Sigmoid colon (tissue), 3 donors: ENCODE results near the gene TMEM114.

ENCODE experiments used
- CTCF ChIP-seq, 4 experiments: fragments of 450-650 bp in 3 of 4; fragments of 200-600 bp in 1 of 4; IDR thresholded peaks; one replicate each; pipeline ENCODE4 v1.5.1; 2016 to 2019; ENCODE audit warnings: antibody characterized with exemption in 4 of 4, mild to moderate bottlenecking in 3 of 4, moderate library complexity in 2 of 4
- POLR2A ChIP-seq, 2 donors: fragments of 450-650 bp; IDR thresholded peaks; one replicate each; pipeline ENCODE4 v1.6.1; 2016; ENCODE audit warnings: antibody characterized with exemption in 2 of 2, mild to moderate bottlenecking in 2 of 2, moderate library complexity in 2 of 2

- TF ChIP-seq CTCF (IDR thresholded peaks at IDR 0.05) (no peak), POLR2A (IDR thresholded peaks at IDR 0.05) (no peak)
Measured at GRCh38 chr16:8554022-8554421, 36.3 kb downstream of the TMEM114 start.
